ENCODE data around the gene OR2A42. TPM values are rescaled to one million over a fixed set of nuclear protein-coding genes. Genes with fewer than 3 reads are reported as not detected.
A peak's percentile ranks its signal among the peaks of the same experiment; 100 is the strongest.
"Not testable (repeated sequence)": the region's sequence is repeated elsewhere in the genome, so short reads cannot be mapped to it uniquely, and the experiment has no call there.

OR2A42 gene
- total RNA-seq, 1 donor from 2014 or later: not detected

- intact Hi-C loops (cut with micrococcal nuclease); H3K27ac Mint-ChIP-seq; H3K36me3 Mint-ChIP-seq (ENCODE audit: low read depth); H3K27me3 Mint-ChIP-seq; H3K4me1 Mint-ChIP-seq; H3K4me3 Mint-ChIP-seq; H3K9me3 Mint-ChIP-seq; DNase-seq: not testable (repeated sequence)
These were observed 8.4 kb upstream of the OR2A42 start for GRCh38 chr7:144247674-144248330.

- H3K9me3 Mint-ChIP-seq; DNase-seq; intact Hi-C loops (cut with micrococcal nuclease); H3K36me3 Mint-ChIP-seq (ENCODE audit: low read depth); H3K27me3 Mint-ChIP-seq; H3K4me3 Mint-ChIP-seq; H3K4me1 Mint-ChIP-seq; H3K27ac Mint-ChIP-seq: not testable (repeated sequence)
These were observed 7.6 kb upstream of the OR2A42 start for GRCh38 chr7:144246967-144247366.

GRCh38 chr7:144245372-144245771, 6.0 kb upstream of the OR2A42 start:
- H3K36me3 Mint-ChIP-seq (ENCODE audit: low read depth); H3K4me3 Mint-ChIP-seq; H3K4me1 Mint-ChIP-seq; H3K27me3 Mint-ChIP-seq; intact Hi-C loops (cut with micrococcal nuclease); H3K9me3 Mint-ChIP-seq; H3K27ac Mint-ChIP-seq; DNase-seq: not testable (repeated sequence)

- H3K9me3 Mint-ChIP-seq; DNase-seq; intact Hi-C loops (cut with micrococcal nuclease); H3K4me1 Mint-ChIP-seq; H3K4me3 Mint-ChIP-seq; H3K27ac Mint-ChIP-seq; H3K27me3 Mint-ChIP-seq; H3K36me3 Mint-ChIP-seq (ENCODE audit: low read depth): not testable (repeated sequence)
These were observed 799 bp downstream of the OR2A42 start for GRCh38 chr7:144238530-144239082.

- DNase-seq; H3K9me3 Mint-ChIP-seq; H3K27ac Mint-ChIP-seq; intact Hi-C loops (cut with micrococcal nuclease); H3K36me3 Mint-ChIP-seq (ENCODE audit: low read depth); H3K4me1 Mint-ChIP-seq; H3K27me3 Mint-ChIP-seq; H3K4me3 Mint-ChIP-seq: not testable (repeated sequence)
These were observed 6.4 kb downstream of the OR2A42 start for GRCh38 chr7:144233039-144233438.

- H3K27ac Mint-ChIP-seq; intact Hi-C loops (cut with micrococcal nuclease); H3K9me3 Mint-ChIP-seq; H3K36me3 Mint-ChIP-seq (ENCODE audit: low read depth); H3K4me1 Mint-ChIP-seq; H3K27me3 Mint-ChIP-seq; DNase-seq; H3K4me3 Mint-ChIP-seq: not testable (repeated sequence)
These were observed 8.4 kb downstream of the OR2A42 start for GRCh38 chr7:144231027-144231426.

- not testable (repeated sequence) for H3K27ac Mint-ChIP-seq, H3K4me3 Mint-ChIP-seq
These were observed 10.6 kb downstream of the OR2A42 start for GRCh38 chr7:144228810-144229209.

GRCh38 chr7:144226866-144227265, 12.5 kb downstream of the OR2A42 start:
- intact Hi-C loops (cut with micrococcal nuclease); H3K9me3 Mint-ChIP-seq: not testable (repeated sequence)

More at GRCh38 chr7:144228810-144229209, 10.6 kb downstream of the OR2A42 start:
- H3K27me3 Mint-ChIP-seq; H3K4me1 Mint-ChIP-seq; H3K36me3 Mint-ChIP-seq (ENCODE audit: low read depth); H3K9me3 Mint-ChIP-seq; intact Hi-C loops (cut with micrococcal nuclease): not testable (repeated sequence)
- peak; percentile 51 for DNase-seq

GRCh38 chr7:144223675-144224074, 15.7 kb downstream of the OR2A42 start:
- H3K9me3 Mint-ChIP-seq; intact Hi-C loops (cut with micrococcal nuclease); H3K36me3 Mint-ChIP-seq (ENCODE audit: low read depth); H3K4me1 Mint-ChIP-seq; H3K27me3 Mint-ChIP-seq; H3K4me3 Mint-ChIP-seq; H3K27ac Mint-ChIP-seq: not testable (repeated sequence)
- peak; percentile 39 for DNase-seq

More at GRCh38 chr7:144226866-144227265, 12.5 kb downstream of the OR2A42 start:
- H3K36me3 Mint-ChIP-seq (ENCODE audit: low read depth); H3K27me3 Mint-ChIP-seq; H3K27ac Mint-ChIP-seq; H3K4me3 Mint-ChIP-seq; H3K4me1 Mint-ChIP-seq: not testable (repeated sequence)
- peak; percentile 35 for DNase-seq

- H3K27ac Mint-ChIP-seq; intact Hi-C loops (cut with micrococcal nuclease); DNase-seq; H3K4me1 Mint-ChIP-seq; H3K9me3 Mint-ChIP-seq; H3K4me3 Mint-ChIP-seq; H3K36me3 Mint-ChIP-seq (ENCODE audit: low read depth); H3K27me3 Mint-ChIP-seq: not testable (repeated sequence)
These were observed 18.9 kb downstream of the OR2A42 start for GRCh38 chr7:144220531-144220930.

- H3K36me3 Mint-ChIP-seq (ENCODE audit: low read depth); H3K27me3 Mint-ChIP-seq; H3K4me1 Mint-ChIP-seq; H3K27ac Mint-ChIP-seq; intact Hi-C loops (cut with micrococcal nuclease); DNase-seq; H3K4me3 Mint-ChIP-seq; H3K9me3 Mint-ChIP-seq: not testable (repeated sequence)
These were observed 20.3 kb downstream of the OR2A42 start for GRCh38 chr7:144219149-144219548.

GRCh38 chr7:144218581-144218980, 20.8 kb downstream of the OR2A42 start:
- intact Hi-C loops (cut with micrococcal nuclease); H3K27ac Mint-ChIP-seq; H3K4me1 Mint-ChIP-seq; H3K27me3 Mint-ChIP-seq; H3K4me3 Mint-ChIP-seq; H3K36me3 Mint-ChIP-seq (ENCODE audit: low read depth); H3K9me3 Mint-ChIP-seq: not testable (repeated sequence)
- peak; percentile 48 for DNase-seq

GRCh38 chr7:144217200-144217599, 22.2 kb downstream of the OR2A42 start:
- H3K4me3 Mint-ChIP-seq; H3K36me3 Mint-ChIP-seq (ENCODE audit: low read depth); H3K4me1 Mint-ChIP-seq; H3K27ac Mint-ChIP-seq; H3K9me3 Mint-ChIP-seq; intact Hi-C loops (cut with micrococcal nuclease); H3K27me3 Mint-ChIP-seq: not testable (repeated sequence)
- peak; percentile 33 for DNase-seq

GRCh38 chr7:144205306-144205705, 34.1 kb downstream of the OR2A42 start:
- H3K4me3 Mint-ChIP-seq; H3K27ac Mint-ChIP-seq; H3K4me1 Mint-ChIP-seq; DNase-seq; H3K27me3 Mint-ChIP-seq; H3K9me3 Mint-ChIP-seq; H3K36me3 Mint-ChIP-seq (ENCODE audit: low read depth); intact Hi-C loops (cut with micrococcal nuclease): not testable (repeated sequence)

- H3K27me3 Mint-ChIP-seq; H3K36me3 Mint-ChIP-seq (ENCODE audit: low read depth); DNase-seq; H3K27ac Mint-ChIP-seq; H3K9me3 Mint-ChIP-seq; H3K4me3 Mint-ChIP-seq; H3K4me1 Mint-ChIP-seq; intact Hi-C loops (cut with micrococcal nuclease): not testable (repeated sequence)
These were observed 36.3 kb downstream of the OR2A42 start for GRCh38 chr7:144203086-144203485.
